22Rv1 (cell line): ENCODE data around the gene VARS2.

ENCODE experiments used
- H3K27ac ChIP-seq: fragments of 450-650 bp; 2 replicates; pipeline ENCODE4 v1.5.1; 2017
- CTCF ChIP-seq: fragments of 450-650 bp; IDR thresholded peaks from 2 replicates; pipeline ENCODE4 v1.5.1; 2017; ENCODE audit warnings: mild to moderate bottlenecking
- ZFX ChIP-seq: fragments of 450-650 bp; IDR thresholded peaks from 2 replicates; pipeline ENCODE4 v1.6.1; 2017; ENCODE audit warnings: antibody characterized with exemption, borderline replicate concordance

The VARS2 gene

GRCh38 chr6:30890646-30891449 is 23.2 kb upstream of the VARS2 start:
- H3K27ac ChIP-seq = no peak overlapping the region
- TF ChIP-seq CTCF (no peak), ZFX (no peak)

- no peak for TF ChIP-seq ZFX
- no peak for TF ChIP-seq CTCF
- no peak overlapping the region for H3K27ac ChIP-seq
Observed at GRCh38 chr6:30891450-30891723, 22.7 kb upstream of the VARS2 start.

GRCh38 chr6:30891816-30892538 is 22.1 kb upstream of the VARS2 start:
- TF ChIP-seq ZFX (no peak), CTCF (no peak)
- H3K27ac ChIP-seq = no peak overlapping the region

- no peak overlapping the region for H3K27ac ChIP-seq
- TF ChIP-seq CTCF (0 out of 2 replicates have a peak, but pooled peaks have one; percentile 11), ZFX (no peak)
Observed at GRCh38 chr6:30893001-30893591, 20.9 kb upstream of the VARS2 start.

GRCh38 chr6:30893666-30894065 is 20.4 kb upstream of the VARS2 start:
- no peak for TF ChIP-seq CTCF
- TF ChIP-seq ZFX = no peak
- no peak overlapping the region for H3K27ac ChIP-seq

GRCh38 chr6:30894381-30894780 is 19.7 kb upstream of the VARS2 start:
- no peak overlapping the region for H3K27ac ChIP-seq
- TF ChIP-seq CTCF (no peak), ZFX (no peak)

GRCh38 chr6:30894935-30895334 is 19.1 kb upstream of the VARS2 start:
- no peak for TF ChIP-seq CTCF
- no peak for TF ChIP-seq ZFX
- no peak overlapping the region for H3K27ac ChIP-seq
